ENCODE data around the gene TRAK2. TPM values are rescaled to one million over a fixed set of nuclear protein-coding genes. Genes with fewer than 3 reads are reported as not detected.

The TRAK2 gene
- total and polyA plus RNA-seq, 2 of the 8 experiments (the other 6 are each of a cell fraction or from before 2014, with no cell fraction given), result 4.5 to 15.7 TPM

DNA sequence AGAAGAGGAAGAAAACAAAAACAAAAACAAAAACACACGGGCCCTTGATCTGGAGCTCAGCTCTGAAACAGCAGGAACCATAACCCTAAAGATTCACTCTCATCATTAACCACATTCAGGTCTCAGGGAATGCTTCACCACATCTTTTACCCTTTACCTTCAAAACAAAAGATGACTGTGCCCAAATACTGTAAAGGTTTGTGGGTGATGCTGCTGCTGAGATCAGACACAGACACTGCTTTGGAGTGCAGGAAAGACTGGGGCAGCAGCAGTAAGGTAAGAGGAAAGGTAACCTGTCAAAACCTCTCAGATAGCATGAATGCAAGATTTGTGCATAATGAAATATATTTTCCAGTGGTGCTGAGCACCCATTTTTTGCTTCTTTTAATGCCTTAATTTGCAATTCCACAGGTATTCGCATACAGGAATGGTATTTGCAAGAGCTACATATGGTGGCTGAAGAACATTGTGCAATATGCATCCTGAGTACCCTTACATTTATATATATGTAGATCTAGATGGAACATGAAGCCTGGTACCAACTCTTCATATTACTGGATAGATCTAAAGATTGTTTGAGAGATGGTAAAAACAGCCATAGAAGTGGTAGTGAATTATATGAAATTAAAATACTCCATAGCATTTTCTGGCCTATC is 90.1 kb downstream of the TRAK2 start (continued):
- TF ChIP-seq MAFK (IDR thresholded peaks at IDR 0.05; ENCODE audit: low read depth, low read length) (no peak), CHD1 (IDR thresholded peaks at IDR 0.05; ENCODE audit: low read depth, low read length) (no peak), YY1 (IDR thresholded peaks at IDR 0.05; ENCODE audit: low read depth, low read length) (no peak)
- TF ChIP-seq, protein P1, sequence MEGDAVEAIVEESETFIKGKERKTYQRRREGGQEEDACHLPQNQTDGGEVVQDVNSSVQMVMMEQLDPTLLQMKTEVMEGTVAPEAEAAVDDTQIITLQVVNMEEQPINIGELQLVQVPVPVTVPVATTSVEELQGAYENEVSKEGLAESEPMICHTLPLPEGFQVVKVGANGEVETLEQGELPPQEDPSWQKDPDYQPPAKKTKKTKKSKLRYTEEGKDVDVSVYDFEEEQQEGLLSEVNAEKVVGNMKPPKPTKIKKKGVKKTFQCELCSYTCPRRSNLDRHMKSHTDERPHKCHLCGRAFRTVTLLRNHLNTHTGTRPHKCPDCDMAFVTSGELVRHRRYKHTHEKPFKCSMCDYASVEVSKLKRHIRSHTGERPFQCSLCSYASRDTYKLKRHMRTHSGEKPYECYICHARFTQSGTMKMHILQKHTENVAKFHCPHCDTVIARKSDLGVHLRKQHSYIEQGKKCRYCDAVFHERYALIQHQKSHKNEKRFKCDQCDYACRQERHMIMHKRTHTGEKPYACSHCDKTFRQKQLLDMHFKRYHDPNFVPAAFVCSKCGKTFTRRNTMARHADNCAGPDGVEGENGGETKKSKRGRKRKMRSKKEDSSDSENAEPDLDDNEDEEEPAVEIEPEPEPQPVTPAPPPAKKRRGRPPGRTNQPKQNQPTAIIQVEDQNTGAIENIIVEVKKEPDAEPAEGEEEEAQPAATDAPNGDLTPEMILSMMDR (IDR thresholded peaks at IDR 0.05; ENCODE audit: control extremely low read depth in 1 of 3, insufficient read depth in 1 of 3, low read depth in 1 of 3, low read length in 3 of 3), result no peak
- TF ChIP-seq, protein P2, sequence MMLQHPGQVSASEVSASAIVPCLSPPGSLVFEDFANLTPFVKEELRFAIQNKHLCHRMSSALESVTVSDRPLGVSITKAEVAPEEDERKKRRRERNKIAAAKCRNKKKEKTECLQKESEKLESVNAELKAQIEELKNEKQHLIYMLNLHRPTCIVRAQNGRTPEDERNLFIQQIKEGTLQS (IDR thresholded peaks at IDR 0.05; ENCODE audit: insufficient read depth, low read depth, low read length), result no peak

Measured in H1 (cell line).